Measurements from ENCODE around the gene ITGAV.

GRCh38 chr2:186717320-186718007 is 127.6 kb downstream of the ITGAV start:
- TF ChIP-seq GATA2 (IDR thresholded peaks at IDR 0.05; ENCODE audit: low read depth, low read length) (no peak), GATA3 (IDR thresholded peaks at IDR 0.05; ENCODE audit: low read depth, low read length) (no peak)

Measured in SH-SY5Y (cell line).